Ovary (tissue), 9 donors: ENCODE data around the gene PCDHGA9. TPM values are rescaled to one million over a fixed set of nuclear protein-coding genes. Genes with fewer than 3 reads are reported as not detected.
"Not testable (repeated sequence)": the region's sequence is repeated elsewhere in the genome, so short reads cannot be mapped to it uniquely, and the experiment has no call there.

Experiments used
- DNase-seq, 5 donors: peaks; one replicate each; pipeline ENCODE4 v3.0.0-alpha.2; 2019 to 2020
- H3K27ac ChIP-seq, 2 donors: fragments of 200-600 bp; one replicate each; pipeline versions ENCODE4 v1.5.1 to v1.8.0; 2019 to 2022
- H3K27me3 ChIP-seq: fragments of 200-600 bp; one replicate; pipeline ENCODE4 v1.8.0; 2022
- H3K36me3 ChIP-seq: fragments of 200-600 bp; sonication (generic); one replicate; pipeline ENCODE4 v1.5.1; 2019
- H3K4me1 ChIP-seq: one replicate; pipeline ENCODE4 v1.8.1; 2013; ENCODE audit warnings: mild to moderate bottlenecking, moderate library complexity; ENCODE audit not compliant: insufficient read depth
- H3K4me3 ChIP-seq: fragments of 200-600 bp; sonication (generic); one replicate; pipeline ENCODE4 v1.5.1; 2017
- H3K9me3 ChIP-seq, 2 donors: fragments of 200-600 bp in 1 of 2; sonication (generic) in 1 of 2; one replicate each; pipeline versions ENCODE4 v1.5.1 to v1.8.1; 2013 to 2019; ENCODE audit warnings: mild to moderate bottlenecking in 1 of 2, moderate library complexity in 1 of 2
- EP300 ChIP-seq: sonication (generic); formaldehyde crosslinking; IDR thresholded peaks from one replicate; pipeline ENCODE4 v1.6.1; 2017; ENCODE audit warnings: antibody characterized with exemption
- POLR2A ChIP-seq: fragments of 450-650 bp; IDR thresholded peaks from one replicate; pipeline ENCODE4 v1.6.1; 2017; ENCODE audit warnings: antibody characterized with exemption, mild to moderate bottlenecking, moderate library complexity
- WGBS, 3 donors: extraction: QIAGEN DNeasy Blood & Tissue Kit in 1 of 3; methylation state at CpG; one replicate each; pipeline versions ENCODE4 v1.1.5 to v1.1.7; 2013 to 2017; 5-methylcytosine and 5-hydroxymethylcytosine counted together
- intact Hi-C, 4 donors: fragments of 100-400 bp; cut with DNase I; formaldehyde crosslinking; loops; one replicate each; pipeline versions ENCODE4 v1.11.0 to v1.15.1; 2022 to 2023
- polyA plus RNA-seq, 2 donors: library from polyadenylated mRNA; stranded (reverse); fragments of 200-250 nt in 1 of 2; fragments of 350-450 nt in 1 of 2; fragmentation: Illumina TruSeq in 1 of 2; extraction: RNeasy Lipid Tissue Mini Kit (QIAGEN cat#74804) in 1 of 2; gene quantifications; one replicate each; pipeline ENCODE4 v1.2.3, GENCODE V29; 2013 to 2014
- total RNA-seq, 7 donors: library from RNA; depleted of rRNA in 2 of 7; stranded (reverse); fragments of >200 nt in 2 of 7; fragmentation: NEBNext Ultra II Directional in 3 of 7; extraction: Animal tissue kit (Norgen Biotek cat#: 25700) in 3 of 7; gene quantifications; one replicate each; pipeline versions ENCODE4 v1.1.0 to v1.2.4, GENCODE V29; 2016 to 2023
- TF ChIP-seq, protein P1 (sequence below), 3 donors: fragments of 450-650 bp in 2 of 3; fragments of 200-600 bp in 1 of 3; IDR thresholded peaks; one replicate each; pipeline versions ENCODE4 v1.5.1 to v1.8.0; 2016 to 2022; ENCODE audit warnings: antibody characterized with exemption in 3 of 3, mild to moderate bottlenecking in 1 of 3
- donor health status: DM: no; HTN: no; CAD: no; lungs with moderate emphysema.
- donor health status: DM: no; HTN: no; CAD: no.
- donor health status: Bipolar disorder and iron deficiency.
- donor health status: DM: yes; HTN: yes; CAD: no.
- donor health status: DM: no; HTN: no; CAD: no.
- donor health status: DM: yes; HTN: yes; CAD: no.

The PCDHGA9 gene
- total and polyA plus RNA-seq, 9 donors: 2.3 to 11.7 (median 8.2) TPM

DNA sequence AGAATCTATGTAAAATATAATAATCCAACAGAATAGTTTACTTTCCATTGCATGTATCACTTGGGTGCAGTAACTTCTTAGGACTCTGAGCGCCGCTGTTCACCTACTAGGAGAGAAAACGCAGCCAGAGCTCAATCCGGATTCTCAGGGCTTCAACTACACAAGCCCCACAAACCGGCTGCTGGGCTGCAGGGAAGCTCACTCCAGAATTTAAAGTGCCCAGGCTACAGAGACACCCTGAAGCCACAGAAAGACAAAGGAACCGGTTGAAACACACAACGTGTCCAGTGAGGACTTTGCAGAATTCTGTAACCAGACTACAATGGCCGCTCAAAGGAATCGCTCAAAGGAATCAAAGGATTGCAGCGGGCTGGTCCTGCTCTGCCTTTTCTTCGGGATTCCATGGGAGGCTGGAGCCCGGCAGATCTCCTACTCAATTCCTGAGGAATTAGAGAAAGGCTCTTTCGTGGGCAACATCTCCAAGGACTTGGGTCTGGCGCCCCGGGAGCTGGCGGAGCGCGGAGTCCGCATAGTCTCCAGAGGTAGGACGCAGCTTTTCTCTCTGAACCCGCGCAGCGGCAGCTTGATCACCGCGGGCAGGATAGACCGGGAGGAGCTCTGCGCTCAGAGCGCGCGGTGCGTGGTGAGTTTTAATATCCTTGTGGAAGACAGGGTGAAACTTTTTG is 10.4 kb downstream of the PCDHGA9 start, which contains the start of gene PCDHGA10:
Gene PCDHGA10 (plus strand): TSS at position 134 of the 686 bp plus-strand sequence. CDS start 189 bp downstream, at position 323.
- intact Hi-C loops: loop anchor here in 1 of 4 donors (10.0 kb wide), 1 partner anchor 112 kb away; no protein-coding TSS in a partner anchor
- peaks cover 14 to 53% of the 10 kb centered on the region in 2 donors for H3K9me3 ChIP-seq
- peak in 1 of 5 donors; percentile 14 for DNase-seq

DNA sequence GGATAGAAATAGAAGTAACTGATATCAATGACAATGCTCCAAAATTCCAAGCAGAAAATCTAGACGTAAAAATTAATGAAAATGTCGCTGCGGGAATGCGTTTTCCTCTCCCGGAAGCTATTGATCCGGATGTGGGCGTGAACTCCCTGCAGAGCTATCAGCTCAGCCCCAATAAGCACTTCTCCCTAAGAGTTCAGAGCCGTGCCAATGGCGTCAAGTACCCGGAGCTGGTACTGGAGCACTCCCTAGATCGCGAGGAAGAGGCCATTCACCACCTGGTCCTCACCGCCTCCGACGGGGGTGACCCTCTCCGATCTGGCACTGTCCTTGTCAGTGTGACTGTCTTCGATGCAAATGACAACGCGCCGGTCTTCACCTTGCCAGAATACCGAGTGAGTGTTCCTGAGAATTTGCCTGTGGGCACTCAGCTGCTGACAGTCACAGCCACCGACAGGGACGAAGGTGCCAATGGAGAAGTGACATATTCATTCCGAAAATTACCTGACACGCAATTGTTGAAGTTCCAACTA is 11.0 kb downstream of the PCDHGA9 start:
- H3K27ac ChIP-seq: no peak overlapping the region
- H3K4me3 ChIP-seq: peak overlapping the region; percentile 16
- peaks cover 2% of the 10 kb centered on the region for H3K4me1 ChIP-seq
- 15 to 20% (median 16%) methylated on average over 25 of the region's 25 CpGs for WGBS, 3 donors
- peaks cover 14 to 56% of the 10 kb centered on the region in 2 donors for H3K9me3 ChIP-seq
- peak in 1 of 5 donors; percentile 12 for DNase-seq
- intact Hi-C loops: loop anchor here in 1 of 4 donors (10.0 kb wide), 1 partner anchor 111 kb away; no protein-coding TSS in a partner anchor
- H3K36me3 ChIP-seq: peaks cover 4% of the 10 kb centered on the region
- TF ChIP-seq EP300: no peak
- no peaks in the 10 kb centered on the region for H3K27me3 ChIP-seq

More for the DNA sequence above, 10.4 kb downstream of the PCDHGA9 start, which contains the start of gene PCDHGA10:
- Histone ChIP-seq H3K36me3 (peaks cover 4% of the 10 kb centered on the region), H3K27me3 (no peaks in the 10 kb centered on the region), H3K4me1 (peaks cover 2% of the 10 kb centered on the region), H3K27ac (no peak within 1 kb of the TSS), H3K4me3 (peak within 1 kb of the TSS; percentile 16)
- 14 to 21% (median 15%) methylated on average over 31 of the region's 31 CpGs for WGBS, 3 donors
- TF ChIP-seq POLR2A: no peak
- TF ChIP-seq EP300: no peak
- TF ChIP-seq, protein P1, sequence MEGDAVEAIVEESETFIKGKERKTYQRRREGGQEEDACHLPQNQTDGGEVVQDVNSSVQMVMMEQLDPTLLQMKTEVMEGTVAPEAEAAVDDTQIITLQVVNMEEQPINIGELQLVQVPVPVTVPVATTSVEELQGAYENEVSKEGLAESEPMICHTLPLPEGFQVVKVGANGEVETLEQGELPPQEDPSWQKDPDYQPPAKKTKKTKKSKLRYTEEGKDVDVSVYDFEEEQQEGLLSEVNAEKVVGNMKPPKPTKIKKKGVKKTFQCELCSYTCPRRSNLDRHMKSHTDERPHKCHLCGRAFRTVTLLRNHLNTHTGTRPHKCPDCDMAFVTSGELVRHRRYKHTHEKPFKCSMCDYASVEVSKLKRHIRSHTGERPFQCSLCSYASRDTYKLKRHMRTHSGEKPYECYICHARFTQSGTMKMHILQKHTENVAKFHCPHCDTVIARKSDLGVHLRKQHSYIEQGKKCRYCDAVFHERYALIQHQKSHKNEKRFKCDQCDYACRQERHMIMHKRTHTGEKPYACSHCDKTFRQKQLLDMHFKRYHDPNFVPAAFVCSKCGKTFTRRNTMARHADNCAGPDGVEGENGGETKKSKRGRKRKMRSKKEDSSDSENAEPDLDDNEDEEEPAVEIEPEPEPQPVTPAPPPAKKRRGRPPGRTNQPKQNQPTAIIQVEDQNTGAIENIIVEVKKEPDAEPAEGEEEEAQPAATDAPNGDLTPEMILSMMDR (IDR thresholded peaks at IDR 0.05): no peak

DNA sequence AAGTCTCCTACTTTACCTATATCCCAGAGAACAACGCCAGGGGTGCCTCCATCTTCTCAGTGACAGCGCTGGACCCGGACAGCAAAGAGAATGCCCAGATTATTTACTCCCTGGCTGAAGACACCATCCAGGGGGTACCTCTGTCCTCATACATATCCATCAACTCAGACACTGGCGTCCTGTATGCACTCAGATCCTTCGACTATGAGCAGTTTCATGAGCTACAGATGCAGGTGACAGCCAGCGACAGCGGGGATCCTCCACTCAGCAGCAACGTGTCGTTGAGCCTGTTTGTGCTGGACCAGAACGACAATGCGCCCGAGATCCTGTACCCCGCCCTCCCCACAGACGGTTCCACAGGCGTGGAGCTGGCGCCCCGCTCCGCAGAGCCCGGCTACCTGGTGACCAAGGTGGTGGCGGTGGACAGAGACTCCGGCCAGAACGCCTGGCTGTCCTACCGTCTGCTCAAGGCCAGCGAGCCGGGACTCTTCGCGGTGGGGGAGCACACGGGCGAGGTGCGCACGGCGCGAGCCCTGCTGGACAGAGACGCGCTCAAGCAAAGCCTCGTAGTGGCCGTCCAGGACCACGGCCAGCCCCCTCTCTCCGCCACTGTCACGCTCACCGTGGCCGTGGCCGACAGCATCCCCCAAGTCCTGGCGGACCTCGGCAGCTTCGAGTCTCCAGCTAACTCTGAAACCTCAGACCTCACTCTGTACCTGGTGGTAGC is 12.1 kb downstream of the PCDHGA9 start:
- not testable (repeated sequence) for H3K27ac ChIP-seq, H3K36me3 ChIP-seq, H3K4me3 ChIP-seq, H3K4me1 ChIP-seq, DNase-seq, H3K27me3 ChIP-seq
- intact Hi-C loops: loop anchor here in 2 of 4 donors (5.0 to 10.0 kb wide), 2 partner anchors 110 to 143 kb away; no protein-coding TSS in a partner anchor
- H3K9me3 ChIP-seq: peaks cover 16 to 56% of the 10 kb centered on the region in 2 donors
- WGBS, 3 donors: 22 to 37% (median 23%) methylated on average over 36 to 46 of the region's 46 CpGs

DNA sequence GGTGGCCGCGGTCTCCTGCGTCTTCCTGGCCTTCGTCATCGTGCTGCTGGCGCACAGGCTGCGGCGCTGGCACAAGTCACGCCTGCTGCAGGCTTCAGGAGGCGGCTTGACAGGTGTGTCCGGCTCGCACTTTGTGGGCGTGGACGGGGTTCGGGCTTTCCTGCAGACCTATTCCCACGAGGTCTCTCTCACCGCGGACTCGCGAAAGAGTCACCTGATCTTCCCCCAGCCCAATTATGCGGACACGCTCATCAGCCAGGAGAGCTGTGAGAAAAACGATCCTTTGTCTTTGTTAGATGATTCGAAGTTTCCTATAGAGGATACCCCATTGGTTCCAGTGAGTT is 12.7 kb downstream of the PCDHGA9 start:
- peaks cover 12 to 54% of the 10 kb centered on the region in 2 donors for H3K9me3 ChIP-seq
- H3K36me3 ChIP-seq, H3K4me3 ChIP-seq, H3K27ac ChIP-seq, H3K4me1 ChIP-seq, DNase-seq, H3K27me3 ChIP-seq: not testable (repeated sequence)
- intact Hi-C loops: loop anchor here in 2 of 4 donors (5.0 to 10.0 kb wide), 2 partner anchors 110 to 142 kb away; no protein-coding TSS in a partner anchor
- 20 to 27% (median 23%) methylated on average over 16 to 24 of the region's 24 CpGs for WGBS, 3 donors

DNA sequence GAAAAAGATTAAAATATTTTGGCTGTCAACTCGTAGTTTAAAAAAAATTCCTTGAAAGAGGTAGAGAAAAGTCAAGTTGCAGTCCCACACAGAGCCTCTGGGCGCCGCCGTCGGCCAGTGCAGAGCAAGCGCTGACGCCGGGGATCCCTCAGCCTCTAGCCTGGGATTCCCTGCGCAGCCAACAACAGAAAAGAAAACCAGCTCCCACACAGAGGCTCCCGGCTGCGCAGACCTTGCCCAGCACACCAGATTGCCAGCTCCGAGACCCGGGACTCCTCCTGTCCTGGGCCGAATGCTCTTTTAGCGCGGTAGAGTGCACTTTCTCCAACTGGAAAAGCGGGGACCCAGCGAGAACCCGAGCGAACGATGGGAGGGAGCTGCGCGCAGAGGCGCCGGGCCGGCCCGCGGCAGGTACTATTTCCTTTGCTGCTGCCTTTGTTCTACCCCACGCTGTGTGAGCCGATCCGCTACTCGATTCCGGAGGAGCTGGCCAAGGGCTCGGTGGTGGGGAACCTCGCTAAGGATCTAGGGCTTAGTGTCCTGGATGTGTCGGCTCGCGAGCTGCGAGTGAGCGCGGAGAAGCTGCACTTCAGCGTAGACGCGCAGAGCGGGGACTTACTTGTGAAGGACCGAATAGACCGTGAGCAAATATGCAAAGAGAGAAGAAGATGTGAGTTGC is 15.1 kb downstream of the PCDHGA9 start, which contains the start of gene PCDHGB7:
Gene PCDHGB7 (plus strand): TSS at position 184 of the 679 bp plus-strand sequence. CDS start 183 bp downstream, at position 367.
- 7 to 12% (median 10%) methylated on average over 35 to 46 of the region's 47 CpGs for WGBS, 3 donors
- not testable (repeated sequence) for H3K4me1 ChIP-seq, H3K36me3 ChIP-seq, H3K27me3 ChIP-seq, H3K27ac ChIP-seq
- peak; percentile 44 to 74 (median 64) for DNase-seq
- intact Hi-C loops: loop anchor here in 2 of 4 donors (5.0 to 10.0 kb wide), 2 partner anchors 107 to 140 kb away; no protein-coding TSS in a partner anchor
- Histone ChIP-seq H3K9me3 (peaks cover 10 to 55% of the 10 kb centered on the region in 2 donors), H3K4me3 (peak within 1 kb of the TSS; percentile 23)
- TF ChIP-seq, protein P1 (IDR thresholded peaks at IDR 0.05): peak in 1 of 3 donors; percentile 42
